Measurements from ENCODE around the gene MAMDC2.

The MAMDC2 gene

DNA sequence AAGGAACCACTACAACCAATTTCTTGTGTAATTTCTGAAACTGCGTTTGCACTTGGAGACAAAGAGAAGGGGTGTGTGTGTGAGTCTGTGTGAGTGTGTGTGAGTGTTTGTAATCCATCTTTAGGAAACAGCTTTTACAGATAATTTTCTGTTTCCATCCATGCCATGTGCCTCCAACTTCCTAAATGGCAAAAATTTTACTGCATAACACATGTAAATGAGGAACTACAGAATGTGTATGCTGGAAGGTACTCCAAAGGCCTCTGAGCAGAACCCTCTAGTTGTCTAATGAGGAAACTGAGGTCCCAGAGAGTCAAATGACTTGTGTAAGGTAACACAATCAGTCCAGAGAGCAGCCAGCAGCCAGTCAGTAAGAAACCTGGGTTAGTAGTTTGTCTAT lies 20.8 kb downstream of the MAMDC2 start:
- TF ChIP-seq, protein P1, sequence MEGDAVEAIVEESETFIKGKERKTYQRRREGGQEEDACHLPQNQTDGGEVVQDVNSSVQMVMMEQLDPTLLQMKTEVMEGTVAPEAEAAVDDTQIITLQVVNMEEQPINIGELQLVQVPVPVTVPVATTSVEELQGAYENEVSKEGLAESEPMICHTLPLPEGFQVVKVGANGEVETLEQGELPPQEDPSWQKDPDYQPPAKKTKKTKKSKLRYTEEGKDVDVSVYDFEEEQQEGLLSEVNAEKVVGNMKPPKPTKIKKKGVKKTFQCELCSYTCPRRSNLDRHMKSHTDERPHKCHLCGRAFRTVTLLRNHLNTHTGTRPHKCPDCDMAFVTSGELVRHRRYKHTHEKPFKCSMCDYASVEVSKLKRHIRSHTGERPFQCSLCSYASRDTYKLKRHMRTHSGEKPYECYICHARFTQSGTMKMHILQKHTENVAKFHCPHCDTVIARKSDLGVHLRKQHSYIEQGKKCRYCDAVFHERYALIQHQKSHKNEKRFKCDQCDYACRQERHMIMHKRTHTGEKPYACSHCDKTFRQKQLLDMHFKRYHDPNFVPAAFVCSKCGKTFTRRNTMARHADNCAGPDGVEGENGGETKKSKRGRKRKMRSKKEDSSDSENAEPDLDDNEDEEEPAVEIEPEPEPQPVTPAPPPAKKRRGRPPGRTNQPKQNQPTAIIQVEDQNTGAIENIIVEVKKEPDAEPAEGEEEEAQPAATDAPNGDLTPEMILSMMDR (conservative IDR thresholded peaks at IDR 0.05; ENCODE audit: low read length), result no peak
- no peak for DNase-seq (ENCODE audit: low read depth)
- no peak overlapping the region for H3K4me3 ChIP-seq (ENCODE audit: low read length)

DNA sequence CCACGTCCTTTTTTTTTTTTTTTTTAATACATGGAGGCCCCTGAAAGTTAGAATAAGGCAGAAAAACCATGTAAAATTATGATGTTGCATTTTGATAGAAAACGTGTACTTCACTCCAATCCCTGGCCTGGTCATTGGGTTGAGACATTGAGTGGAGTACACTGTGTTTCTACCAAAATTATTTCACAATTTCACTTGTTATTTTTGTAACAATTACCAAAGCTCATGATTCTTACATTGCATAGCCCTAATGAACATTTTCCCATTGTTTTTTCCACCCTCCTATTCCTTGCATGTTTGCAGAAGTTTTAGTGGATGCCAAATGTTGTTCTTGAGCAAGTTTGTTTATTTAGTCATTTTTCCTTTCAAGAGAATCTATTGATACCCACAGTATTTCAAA lies 21.9 kb downstream of the MAMDC2 start:
- no peak for DNase-seq (ENCODE audit: low read depth)
- no peak overlapping the region for H3K4me3 ChIP-seq (ENCODE audit: low read length)
- TF ChIP-seq, protein P1 (conservative IDR thresholded peaks at IDR 0.05; ENCODE audit: low read length), result no peak

DNA sequence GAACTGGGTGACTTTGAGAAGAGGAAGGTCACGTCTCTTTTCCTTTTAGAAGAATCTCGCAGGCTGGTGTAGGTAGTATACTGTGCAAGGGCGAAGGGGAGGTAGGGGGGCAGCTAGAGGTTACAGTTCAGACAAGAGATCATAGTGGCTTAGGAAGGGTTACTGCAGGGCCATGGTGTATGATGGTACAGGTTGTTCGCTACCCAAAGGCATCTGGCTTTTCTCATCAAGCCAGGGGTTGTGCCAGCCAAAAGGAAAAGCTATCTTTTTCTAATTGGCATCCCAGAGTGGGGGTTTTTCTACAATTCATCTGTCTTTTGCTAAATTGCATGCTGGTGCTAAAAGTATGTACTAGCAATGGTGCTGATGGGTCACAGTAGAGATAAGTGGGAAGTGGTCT lies 22.8 kb downstream of the MAMDC2 start:
- no peak overlapping the region for H3K4me3 ChIP-seq (ENCODE audit: low read length)
- DNase-seq (ENCODE audit: low read depth), result no peak
- TF ChIP-seq, protein P1 (conservative IDR thresholded peaks at IDR 0.05; ENCODE audit: low read length), result no peak

DNA sequence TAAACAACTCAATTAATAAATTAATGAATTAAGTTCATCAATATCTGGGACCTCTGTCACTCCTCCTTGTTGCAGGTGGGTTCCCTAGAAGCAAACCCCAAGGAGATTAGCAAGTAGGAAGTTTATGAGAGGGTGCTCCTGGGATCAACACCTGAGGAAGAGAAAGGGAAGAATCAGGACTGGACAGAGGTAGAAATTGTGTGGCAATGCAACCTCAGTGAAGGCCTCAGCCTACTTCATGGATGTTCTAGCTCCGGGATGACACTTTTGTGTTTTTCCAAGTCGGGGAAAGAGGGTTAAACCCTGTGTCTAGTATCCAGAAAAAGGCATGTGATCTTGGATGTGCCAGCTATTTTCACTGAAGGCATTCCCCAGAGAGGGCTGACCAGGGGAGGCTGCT lies 23.2 kb downstream of the MAMDC2 start:
- H3K4me3 ChIP-seq (ENCODE audit: low read length), result no peak overlapping the region
- no peak for DNase-seq (ENCODE audit: low read depth)
- TF ChIP-seq, protein P1 (conservative IDR thresholded peaks at IDR 0.05; ENCODE audit: low read length), result no peak

DNA sequence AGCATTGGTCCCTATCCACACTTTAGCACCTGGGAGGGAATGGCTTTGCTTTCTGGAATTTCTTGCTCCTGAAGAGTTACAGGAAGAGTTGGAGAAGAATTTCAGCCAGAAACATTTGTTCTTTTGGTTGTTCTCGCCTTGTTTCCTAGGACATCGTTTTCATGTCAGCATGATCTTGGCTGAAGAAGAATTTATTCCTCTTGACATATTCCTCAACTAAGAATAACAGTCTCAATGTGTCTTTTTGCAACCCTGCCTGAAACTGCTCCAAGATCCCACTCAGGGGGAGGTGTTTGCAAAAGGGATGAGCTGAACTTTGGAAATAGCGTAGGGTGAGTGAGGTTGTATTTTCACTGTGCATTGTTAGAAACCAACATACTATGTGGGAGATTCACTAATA lies 26.1 kb downstream of the MAMDC2 start:
- no peak overlapping the region for H3K4me3 ChIP-seq (ENCODE audit: low read length)
- TF ChIP-seq, protein P1 (conservative IDR thresholded peaks at IDR 0.05; ENCODE audit: low read length), result no peak
- DNase-seq (ENCODE audit: low read depth), result no peak

DNA sequence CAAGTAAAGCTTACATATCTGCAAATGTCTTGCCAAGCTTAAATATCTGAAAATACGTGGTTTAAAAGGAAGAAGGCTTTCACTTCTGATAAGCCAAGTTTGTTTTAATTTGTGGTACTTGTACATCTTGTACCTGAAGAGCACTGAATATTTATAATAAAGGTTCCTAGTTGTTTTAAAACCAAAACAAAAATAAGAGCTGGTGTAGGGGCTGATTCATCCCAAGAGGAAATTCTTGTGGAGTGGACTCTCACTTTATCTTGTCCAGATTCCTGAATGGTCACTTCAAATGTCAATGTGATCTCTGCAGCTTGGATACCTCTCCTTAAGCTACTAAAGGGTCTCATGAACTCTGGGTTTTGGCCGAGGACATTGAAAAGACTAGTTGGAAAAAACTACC lies 29.5 kb downstream of the MAMDC2 start:
- TF ChIP-seq, protein P1 (conservative IDR thresholded peaks at IDR 0.05; ENCODE audit: low read length), result no peak
- no peak overlapping the region for H3K4me3 ChIP-seq (ENCODE audit: low read length)
- no peak for DNase-seq (ENCODE audit: low read depth)

DNA sequence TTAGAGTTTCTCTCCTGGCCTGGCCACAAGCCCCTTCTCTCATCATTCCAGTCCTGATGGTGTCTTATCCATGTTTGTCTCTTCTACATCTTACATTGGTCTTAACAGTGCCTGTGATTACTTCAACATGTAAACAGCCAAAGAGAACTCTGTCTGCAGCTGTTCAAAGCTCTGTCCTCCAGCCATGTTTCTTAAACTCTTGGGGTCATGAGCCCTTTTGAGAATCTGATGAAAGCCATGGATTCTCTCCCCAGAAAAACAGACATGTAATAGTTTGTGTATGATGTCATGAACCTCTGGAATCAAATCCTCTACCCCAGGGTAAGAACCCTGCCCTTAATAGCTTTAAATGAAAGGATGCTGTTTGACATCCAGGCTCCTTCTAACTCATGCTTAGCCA lies 30.1 kb downstream of the MAMDC2 start:
- DNase-seq (ENCODE audit: low read depth), result no peak
- TF ChIP-seq, protein P1 (conservative IDR thresholded peaks at IDR 0.05; ENCODE audit: low read length), result no peak

More for the DNA sequence above, 30.1 kb downstream of the MAMDC2 start:
- no peak overlapping the region for H3K4me3 ChIP-seq (ENCODE audit: low read length)

All from AG10803 (cell line).